ENCODE results near the gene CEP57L1. TPM values are rescaled to one million over a fixed set of nuclear protein-coding genes. Genes with fewer than 3 reads are reported as not detected.

CEP57L1 gene
- total RNA-seq (14.7 and 18.7 TPM in 2 replicates), polyA plus RNA-seq (11.9 and 13.8 TPM in 2 replicates)

GRCh38 chr6:109095036-109095834 lies at the start of gene CEP57L1:
CEP57L1 (plus strand) TSS chr6:109095507; CDS start chr6:109145222, 49,715 bp downstream.
- Histone ChIP-seq H3K27ac (peak within 1 kb of the TSS; percentile 97), H4K20me1 (ENCODE audit: insufficient read depth, poor library complexity, severe bottlenecking) (peaks cover 20% of the 10 kb centered on the region), H3K4me2 (peak within 1 kb of the TSS; percentile 80), H2AFZ (peak within 1 kb of the TSS; percentile 73), H3K9me3 (ENCODE audit: low read depth) (no peaks in the 10 kb centered on the region), H3K36me3 (replicated peaks; ENCODE audit: insufficient read depth, low read depth) (no peaks in the 10 kb centered on the region), H3K4me3 (peak within 1 kb of the TSS; percentile 46), H3K79me2 (peaks cover 68% of the 10 kb centered on the region), H3K27me3 (no peaks in the 10 kb centered on the region), H3K9me2 (replicated peaks; ENCODE audit: insufficient read depth) (no peaks in the 10 kb centered on the region), H3K4me1 (ENCODE audit: insufficient read depth) (peaks cover 11% of the 10 kb centered on the region)
- WGBS (ENCODE audit: low lambda C conversion rate, missing lambda C conversion rate) = 1% methylated on average over 49 of the region's 49 CpGs
- TF ChIP-seq EZH2phosphoT487 (IDR thresholded peaks at IDR 0.05; ENCODE audit: low read depth, severe bottlenecking, unreplicated experiment) (no peak), EZH2 (IDR thresholded peaks at IDR 0.05; ENCODE audit: borderline replicate concordance) (no peak), CTCF (IDR thresholded peaks at IDR 0.05; ENCODE audit: poor library complexity) (no peak)
- DNase-seq (ENCODE audit: low spot score) = peak; percentile 100

- Histone ChIP-seq H3K4me2 (no peak overlapping the region), H3K4me3 (no peak overlapping the region), H3K9me2 (replicated peaks; ENCODE audit: insufficient read depth) (no peaks in the 10 kb centered on the region), H3K27me3 (no peaks in the 10 kb centered on the region), H3K79me2 (peaks cover 32% of the 10 kb centered on the region), H3K4me1 (ENCODE audit: insufficient read depth) (no peaks in the 10 kb centered on the region), H3K27ac (no peak overlapping the region), H3K9me3 (ENCODE audit: low read depth) (no peaks in the 10 kb centered on the region), H4K20me1 (ENCODE audit: insufficient read depth, poor library complexity, severe bottlenecking) (no peaks in the 10 kb centered on the region), H2AFZ (no peak overlapping the region), H3K36me3 (replicated peaks; ENCODE audit: insufficient read depth, low read depth) (no peaks in the 10 kb centered on the region)
- TF ChIP-seq CTCF (IDR thresholded peaks at IDR 0.05; ENCODE audit: poor library complexity) = no peak
- no peak for TF ChIP-seq EZH2 (IDR thresholded peaks at IDR 0.05; ENCODE audit: borderline replicate concordance)
- no peak for TF ChIP-seq EZH2phosphoT487 (IDR thresholded peaks at IDR 0.05; ENCODE audit: low read depth, severe bottlenecking, unreplicated experiment)
- 61% methylated on average over 1 of the region's 1 CpG for WGBS (ENCODE audit: low lambda C conversion rate, missing lambda C conversion rate)
- no peak for DNase-seq (ENCODE audit: low spot score)
Observed at GRCh38 chr6:109048176-109048575, 47.1 kb upstream of the CEP57L1 start.

DNA sequence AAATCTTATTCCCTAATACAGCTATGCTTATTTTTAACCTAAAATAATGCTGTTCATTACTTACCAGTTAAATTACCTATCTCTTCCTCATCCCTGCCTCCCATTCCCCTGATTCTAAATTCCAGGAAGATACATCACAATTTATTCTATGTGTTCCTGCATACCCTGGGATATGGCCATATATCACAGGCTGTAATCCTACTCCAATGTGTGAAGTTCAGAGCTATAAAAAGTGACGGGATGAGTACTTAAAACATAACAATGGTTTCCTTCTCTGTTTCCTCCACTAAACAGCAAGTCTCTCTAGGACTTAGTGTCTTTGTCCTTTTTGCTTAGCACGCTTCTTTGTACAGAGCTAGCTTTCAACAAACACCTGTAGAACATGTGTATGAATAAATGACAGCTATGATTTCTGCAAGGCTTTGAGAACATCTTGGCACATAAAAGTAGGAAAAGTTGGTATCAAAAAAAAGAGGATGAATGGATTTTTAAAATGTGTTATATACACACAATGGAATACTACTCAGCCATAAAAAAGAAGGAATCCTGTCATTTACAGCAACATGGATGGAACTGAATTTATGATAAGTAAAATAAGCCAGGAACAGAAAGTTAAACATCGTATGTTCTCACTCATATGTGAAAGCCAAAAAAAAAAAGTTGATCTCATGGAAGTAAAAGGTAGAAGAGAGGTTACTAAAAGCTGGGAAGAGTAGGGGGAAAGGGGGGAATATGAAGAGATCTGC lies 46.5 kb upstream of the CEP57L1 start:
- H3K9me3 ChIP-seq (ENCODE audit: low read depth) = no peaks in the 10 kb centered on the region
- no peaks in the 10 kb centered on the region for H3K4me1 ChIP-seq (ENCODE audit: insufficient read depth)
- no peak for DNase-seq (ENCODE audit: low spot score)
- TF ChIP-seq EZH2phosphoT487 (IDR thresholded peaks at IDR 0.05; ENCODE audit: low read depth, severe bottlenecking, unreplicated experiment) (no peak), CTCF (IDR thresholded peaks at IDR 0.05; ENCODE audit: poor library complexity) (no peak), EZH2 (IDR thresholded peaks at IDR 0.05; ENCODE audit: borderline replicate concordance) (no peak)
- no peak overlapping the region for H3K27ac ChIP-seq
- no peaks in the 10 kb centered on the region for H3K27me3 ChIP-seq
- H4K20me1 ChIP-seq (ENCODE audit: insufficient read depth, poor library complexity, severe bottlenecking) = no peaks in the 10 kb centered on the region
- peaks cover 26% of the 10 kb centered on the region for H3K79me2 ChIP-seq
- H3K4me3 ChIP-seq = no peak overlapping the region
- no peaks in the 10 kb centered on the region for H3K9me2 ChIP-seq (replicated peaks; ENCODE audit: insufficient read depth)
- H3K36me3 ChIP-seq (replicated peaks; ENCODE audit: insufficient read depth, low read depth) = no peaks in the 10 kb centered on the region
- no peak overlapping the region for H3K4me2 ChIP-seq
- no peak overlapping the region for H2AFZ ChIP-seq
- WGBS (ENCODE audit: low lambda C conversion rate, missing lambda C conversion rate) = 88% methylated on average over 3 of the region's 3 CpGs
